ELR (cell line): ENCODE data around the gene FOSL1.
"Not testable (repeated sequence)": the region's sequence is repeated elsewhere in the genome, so short reads cannot be mapped to it uniquely, and the experiment has no call there.

Experiments used
- DNase-seq: peaks from one replicate; pipeline ENCODE4 v3.0.0-alpha.2; 2015; ENCODE audit warnings: low read depth

FOSL1 gene

DNA sequence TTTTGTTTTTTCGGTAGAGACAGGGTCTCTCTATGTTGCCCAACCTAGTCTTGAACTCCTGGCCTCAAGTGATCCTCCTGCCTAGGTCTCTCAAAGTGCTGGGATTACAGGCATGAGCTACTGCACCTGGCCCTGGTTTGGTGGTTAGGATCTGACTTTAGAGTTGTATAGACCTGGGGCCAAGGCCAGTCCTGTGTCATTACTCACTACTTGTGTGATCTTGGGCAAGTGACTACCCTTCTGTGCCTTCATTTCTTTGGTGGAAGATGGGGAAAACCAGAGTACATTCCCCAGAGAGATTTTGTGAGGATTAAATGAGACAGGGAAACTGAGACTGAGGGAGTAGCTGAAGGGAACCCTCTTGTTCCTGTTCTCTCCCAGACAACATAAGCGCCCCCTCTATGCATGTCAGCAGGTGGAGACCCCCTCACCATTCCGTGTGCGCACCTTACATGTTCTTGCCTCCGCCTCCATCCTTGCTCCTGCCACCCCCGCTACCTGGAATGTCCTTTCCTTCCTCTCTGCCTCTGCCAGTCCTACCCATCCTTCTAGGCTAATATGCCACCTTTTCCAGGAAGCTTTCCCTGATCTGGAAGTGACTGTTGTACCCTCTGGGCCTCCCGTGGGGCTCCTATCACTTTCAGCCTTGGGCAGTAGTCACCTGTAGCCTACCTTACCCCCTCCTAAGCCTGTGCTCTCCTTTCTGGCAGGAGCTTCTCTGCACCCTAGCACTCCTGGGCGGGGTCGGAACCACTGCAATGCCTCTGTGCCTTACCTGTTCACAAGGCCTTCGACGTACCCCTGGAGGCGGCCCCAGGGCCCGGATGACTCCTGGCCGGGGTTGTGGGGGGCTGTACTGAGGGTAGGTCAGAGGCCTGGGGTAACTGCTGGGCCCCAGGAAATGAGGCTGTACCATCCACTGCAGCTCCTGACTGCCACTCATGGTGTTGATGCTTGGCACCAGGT lies 3.9 kb downstream of the FOSL1 start:
- DNase-seq, result peak; percentile 66

DNA sequence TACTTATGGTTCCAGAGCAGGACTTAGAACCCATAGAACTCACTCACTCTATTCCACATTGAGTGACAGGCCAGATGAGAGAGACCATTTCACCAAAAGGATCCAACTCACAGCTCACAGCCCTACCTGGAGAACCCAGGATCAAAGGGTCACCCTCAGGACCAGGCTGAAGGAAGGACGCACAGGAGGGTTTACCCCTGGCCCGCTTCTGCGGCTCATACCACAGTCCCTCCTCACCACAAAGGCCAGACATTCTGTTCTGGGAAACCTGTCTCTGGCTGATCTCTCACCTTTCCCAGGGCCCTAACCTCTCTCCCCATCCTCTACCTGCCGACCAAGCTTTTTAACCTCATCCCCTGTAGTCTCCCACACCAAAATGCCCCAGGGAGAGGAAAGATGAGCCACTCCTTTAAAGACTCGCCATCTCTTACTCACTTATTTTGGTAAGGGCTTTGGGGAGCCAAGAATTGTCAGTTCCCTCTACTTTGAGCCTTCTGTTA lies 4.7 kb downstream of the FOSL1 start:
- peak; percentile 64 for DNase-seq

GRCh38 chr11:65894034-65894591 lies 6.1 kb downstream of the FOSL1 start:
- DNase-seq, result peak; percentile 62

DNA sequence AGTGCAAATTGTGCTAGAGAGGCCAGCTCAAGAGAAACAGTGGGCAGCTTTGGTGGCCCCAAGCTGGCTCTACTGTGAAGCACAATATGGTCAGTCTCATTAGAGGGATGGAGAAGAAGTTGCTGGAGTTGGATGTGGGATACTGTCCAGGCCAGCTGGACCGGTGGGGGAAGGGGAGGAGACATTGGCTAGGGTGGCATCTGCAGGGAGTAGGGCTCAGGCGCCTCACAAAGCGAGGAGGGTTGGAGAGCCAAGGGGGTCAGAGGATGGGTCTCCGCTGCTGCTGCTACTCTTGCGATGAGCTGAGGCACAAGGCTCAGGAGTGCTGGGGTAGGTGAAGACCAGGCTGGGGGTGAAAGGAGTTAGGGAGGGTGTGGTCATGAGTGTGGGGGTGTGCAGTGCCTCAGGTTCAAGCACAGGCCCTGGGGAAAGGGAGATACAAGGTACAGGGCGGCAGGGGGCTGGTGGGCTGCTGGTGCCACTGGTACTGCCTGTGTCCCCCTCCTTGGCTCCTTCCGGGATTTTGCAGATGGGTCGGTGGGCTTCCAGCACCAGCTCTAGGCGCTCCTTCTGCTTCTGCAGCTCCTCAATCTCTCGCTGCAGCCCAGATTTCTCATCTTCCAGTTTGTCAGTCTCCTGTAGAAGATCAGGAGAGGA lies 7.4 kb downstream of the FOSL1 start:
- peak; percentile 51 for DNase-seq

DNA sequence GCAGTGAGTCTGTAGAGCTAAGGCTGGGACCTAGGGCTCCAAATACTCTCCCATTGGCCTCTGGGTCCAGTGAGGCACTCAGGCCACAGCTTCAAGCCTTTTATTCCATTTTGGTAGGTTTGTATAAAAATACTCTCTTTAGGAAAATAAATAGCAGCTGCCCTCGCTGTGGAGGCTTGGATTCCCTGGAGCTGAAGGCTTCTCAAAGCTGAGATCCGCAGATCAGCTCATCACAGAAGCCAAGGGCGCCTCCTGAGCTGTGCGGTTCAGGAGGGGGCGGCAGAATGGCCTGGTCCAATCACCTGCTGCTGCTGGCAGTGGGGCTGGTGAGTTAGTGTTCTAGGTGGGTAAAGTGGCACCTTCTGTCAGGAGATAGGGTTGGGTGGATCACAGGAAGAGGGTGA lies 8.0 kb downstream of the FOSL1 start:
- not testable (repeated sequence) for DNase-seq

GRCh38 chr11:65891219-65892136 lies 8.7 kb downstream of the FOSL1 start:
- DNase-seq, result peak; percentile 88

DNA sequence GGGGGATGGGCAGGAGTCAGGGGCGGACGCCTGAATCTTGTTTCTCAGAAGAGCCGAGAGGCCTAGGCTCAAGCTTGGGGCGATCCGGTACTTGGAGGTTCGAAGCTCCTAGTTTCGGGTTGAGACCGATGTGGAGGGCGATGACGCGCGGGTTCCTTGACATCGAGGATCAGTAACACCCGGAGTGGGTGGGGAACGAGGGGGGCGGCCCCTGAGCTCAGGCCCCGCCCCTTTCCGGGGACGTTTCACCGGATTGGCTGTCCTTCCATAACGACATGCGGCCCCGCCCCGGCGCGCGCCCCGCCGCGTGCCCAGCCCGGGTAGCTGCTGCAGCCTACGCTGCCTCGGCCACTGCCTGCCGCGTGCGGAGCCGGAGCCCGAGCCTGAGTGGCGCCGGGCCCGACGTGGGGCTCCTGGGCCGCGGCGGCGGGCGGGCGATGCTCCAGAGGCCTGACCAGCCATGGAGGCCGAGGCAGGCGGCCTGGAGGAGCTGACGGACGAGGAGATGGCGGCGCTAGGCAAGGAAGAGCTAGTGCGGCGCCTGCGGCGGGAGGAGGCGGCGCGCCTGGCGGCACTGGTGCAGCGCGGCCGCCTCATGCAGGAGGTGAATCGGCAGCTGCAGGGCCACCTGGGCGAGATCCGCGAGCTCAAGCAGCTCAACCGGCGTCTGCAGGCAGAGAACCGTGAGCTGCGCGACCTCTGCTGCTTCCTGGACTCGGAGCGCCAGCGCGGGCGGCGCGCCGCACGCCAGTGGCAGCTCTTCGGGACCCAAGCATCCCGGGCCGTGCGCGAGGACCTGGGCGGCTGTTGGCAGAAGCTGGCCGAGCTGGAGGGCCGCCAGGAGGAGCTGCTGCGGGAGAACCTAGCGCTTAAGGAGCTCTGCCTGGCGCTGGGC lies 9.6 kb downstream of the FOSL1 start, which contains the start of gene CCDC85B:
CCDC85B (plus strand) TSS at position 350 of the 895 bp plus-strand sequence; CDS start at position 461, 111 bp downstream.
- peak; percentile 95 for DNase-seq

- DNase-seq, result peak; percentile 97
Measured at GRCh38 chr11:65888163-65888814, 11.9 kb downstream of the FOSL1 start, which contains the start of gene FIBP. FIBP (minus strand) TSS chr11:65888471; CDS start chr11:65888418, 53 bp downstream.

GRCh38 chr11:65887723-65888162 lies 12.4 kb downstream of the FOSL1 start:
- DNase-seq, result peak; percentile 85

DNA sequence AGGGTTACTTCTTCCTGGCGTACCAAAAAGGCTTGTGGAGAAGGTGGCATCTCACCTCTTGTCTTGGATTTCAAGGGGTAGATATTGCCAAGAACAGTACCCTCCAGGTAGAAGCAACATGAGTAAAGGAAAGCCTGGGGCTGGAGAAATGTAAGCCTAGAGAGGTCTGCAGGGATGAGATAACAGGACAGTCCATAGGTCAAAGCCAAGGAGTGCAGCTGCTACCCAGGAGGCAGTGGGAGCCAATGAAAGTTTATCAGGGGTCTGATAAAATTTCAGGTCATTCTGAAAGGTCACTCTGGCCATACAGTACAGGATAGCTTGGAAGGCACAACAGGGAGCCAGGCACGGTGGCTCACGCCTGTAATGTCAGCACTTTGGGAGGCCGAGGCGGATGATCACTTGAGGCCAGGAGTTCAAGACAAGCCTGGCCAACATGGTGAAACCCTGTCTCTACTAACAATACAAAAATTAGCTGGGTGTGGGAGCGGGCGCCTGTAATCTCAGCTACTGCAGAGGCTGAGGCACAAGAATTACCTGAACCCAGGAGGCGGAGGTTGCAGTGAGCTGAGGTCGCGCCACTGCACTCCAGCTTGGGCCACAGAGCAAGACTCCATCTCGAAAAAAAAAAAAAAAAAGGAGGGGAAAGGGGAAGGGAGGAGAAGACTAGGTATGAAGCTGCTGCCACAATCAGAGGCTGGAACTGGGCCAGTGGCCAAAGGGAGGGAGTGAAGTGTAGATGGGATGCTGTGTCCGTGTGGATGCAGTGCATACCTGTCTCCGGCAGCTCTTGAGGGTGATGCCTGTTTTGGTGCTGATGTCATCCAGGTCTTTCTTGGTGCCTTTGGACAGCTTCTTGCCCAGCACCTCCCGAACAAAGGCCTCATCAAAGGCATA lies 13.1 kb downstream of the FOSL1 start:
- DNase-seq, result peak; percentile 42

GRCh38 chr11:65885808-65886536 lies 14.2 kb downstream of the FOSL1 start:
- DNase-seq, result no peak

GRCh38 chr11:65885231-65885630 lies 15.0 kb downstream of the FOSL1 start:
- no peak for DNase-seq

GRCh38 chr11:65884716-65885092 lies 15.5 kb downstream of the FOSL1 start:
- DNase-seq, result peak; percentile 77

DNA sequence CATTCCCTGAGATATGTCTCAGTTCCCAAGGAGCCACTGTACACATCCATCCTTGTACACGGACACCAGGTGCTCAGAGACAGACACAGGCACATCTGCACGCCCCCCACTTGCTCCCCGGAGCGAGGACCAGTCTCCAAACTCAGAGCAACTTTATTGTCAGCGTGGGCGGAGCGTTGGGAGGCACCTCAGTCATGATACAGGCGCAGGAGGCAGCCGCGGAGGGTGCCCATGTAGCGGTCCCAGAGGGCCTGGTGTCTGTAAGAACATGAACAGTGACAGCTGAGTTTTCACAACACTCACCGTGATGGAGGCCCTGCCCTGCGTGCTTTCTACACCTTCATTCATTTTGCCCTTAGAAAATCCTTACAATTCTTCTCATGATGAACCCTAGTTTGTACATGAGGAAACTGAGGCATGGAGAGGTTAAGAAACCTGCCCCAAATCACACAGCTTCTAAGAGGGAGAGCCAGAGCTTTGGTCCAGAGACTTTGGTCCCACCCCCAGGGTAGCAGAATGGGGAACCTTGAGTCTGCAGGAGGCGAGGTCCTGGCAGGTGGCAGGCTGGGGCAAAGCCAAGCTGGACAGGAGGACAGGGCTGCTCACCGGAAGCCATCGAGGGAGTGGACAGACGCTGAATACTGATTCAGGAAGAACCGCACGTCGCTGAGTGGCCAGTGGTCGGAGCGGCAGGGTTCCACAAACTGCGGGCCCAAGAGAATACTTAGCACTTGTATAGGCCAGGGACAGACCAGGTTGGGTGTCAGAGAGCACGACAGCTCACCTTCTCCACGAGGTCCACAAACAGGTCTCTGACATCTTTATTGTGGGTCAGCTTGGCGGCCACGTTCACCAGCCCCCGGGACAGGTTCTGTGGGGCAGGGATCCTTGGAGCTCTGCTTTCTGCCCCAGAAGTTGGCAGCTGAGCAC lies 16.1 kb downstream of the FOSL1 start:
- no peak for DNase-seq

DNA sequence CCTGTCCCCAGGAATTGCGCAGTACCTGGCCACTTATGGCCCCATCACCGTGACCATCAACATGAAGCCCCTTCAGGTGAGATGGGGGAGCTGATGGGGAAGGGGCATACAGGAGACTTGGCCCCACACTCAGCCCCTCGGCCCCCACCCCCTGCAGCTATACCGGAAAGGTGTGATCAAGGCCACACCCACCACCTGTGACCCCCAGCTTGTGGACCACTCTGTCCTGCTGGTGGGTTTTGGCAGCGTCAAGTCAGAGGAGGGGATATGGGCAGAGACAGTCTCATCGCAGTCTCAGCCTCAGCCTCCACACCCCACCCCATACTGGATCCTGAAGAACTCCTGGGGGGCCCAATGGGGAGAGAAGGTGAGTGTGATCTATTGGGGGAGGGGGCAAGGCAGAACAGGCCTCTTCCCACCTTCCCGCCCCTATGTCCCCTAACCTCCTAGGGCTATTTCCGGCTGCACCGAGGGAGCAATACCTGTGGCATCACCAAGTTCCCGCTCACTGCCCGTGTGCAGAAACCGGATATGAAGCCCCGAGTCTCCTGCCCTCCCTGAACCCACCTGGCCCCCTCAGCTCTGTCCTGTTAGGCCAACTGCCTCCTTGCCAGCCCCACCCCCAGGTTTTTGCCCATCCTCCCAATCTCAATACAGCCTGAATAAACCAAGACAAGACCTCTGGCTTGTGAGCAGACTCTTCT lies 17.0 kb downstream of the FOSL1 start:
- DNase-seq, result no peak
